Measurements from ENCODE around the gene MED29. TPM values are rescaled to one million over a fixed set of nuclear protein-coding genes. Genes with fewer than 3 reads are reported as not detected.

MED29 gene
- total RNA-seq, 1 experiment from 2014 or later: 20.7 TPM

DNA sequence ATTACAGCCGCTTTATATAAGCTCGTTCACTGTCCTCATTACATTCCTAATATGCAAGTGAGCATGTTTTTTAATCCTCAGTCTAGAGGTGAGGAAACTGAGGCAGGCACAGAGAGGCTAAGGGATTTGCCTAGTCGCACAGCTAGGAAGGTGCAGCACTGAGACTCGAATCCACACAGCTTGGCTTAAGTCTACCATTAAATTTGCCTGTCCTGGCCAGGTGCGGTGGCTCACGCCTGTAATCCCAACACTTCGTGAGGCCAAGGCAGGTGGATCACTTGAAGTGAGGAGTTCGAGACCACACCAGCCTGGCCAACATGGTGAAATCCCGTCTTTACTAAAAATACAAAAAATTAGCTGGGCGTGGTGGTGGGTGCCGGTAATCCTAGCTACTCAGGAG is 36.5 kb downstream of the MED29 start:
- no peak for DNase-seq (ENCODE audit: low read depth)

DNA sequence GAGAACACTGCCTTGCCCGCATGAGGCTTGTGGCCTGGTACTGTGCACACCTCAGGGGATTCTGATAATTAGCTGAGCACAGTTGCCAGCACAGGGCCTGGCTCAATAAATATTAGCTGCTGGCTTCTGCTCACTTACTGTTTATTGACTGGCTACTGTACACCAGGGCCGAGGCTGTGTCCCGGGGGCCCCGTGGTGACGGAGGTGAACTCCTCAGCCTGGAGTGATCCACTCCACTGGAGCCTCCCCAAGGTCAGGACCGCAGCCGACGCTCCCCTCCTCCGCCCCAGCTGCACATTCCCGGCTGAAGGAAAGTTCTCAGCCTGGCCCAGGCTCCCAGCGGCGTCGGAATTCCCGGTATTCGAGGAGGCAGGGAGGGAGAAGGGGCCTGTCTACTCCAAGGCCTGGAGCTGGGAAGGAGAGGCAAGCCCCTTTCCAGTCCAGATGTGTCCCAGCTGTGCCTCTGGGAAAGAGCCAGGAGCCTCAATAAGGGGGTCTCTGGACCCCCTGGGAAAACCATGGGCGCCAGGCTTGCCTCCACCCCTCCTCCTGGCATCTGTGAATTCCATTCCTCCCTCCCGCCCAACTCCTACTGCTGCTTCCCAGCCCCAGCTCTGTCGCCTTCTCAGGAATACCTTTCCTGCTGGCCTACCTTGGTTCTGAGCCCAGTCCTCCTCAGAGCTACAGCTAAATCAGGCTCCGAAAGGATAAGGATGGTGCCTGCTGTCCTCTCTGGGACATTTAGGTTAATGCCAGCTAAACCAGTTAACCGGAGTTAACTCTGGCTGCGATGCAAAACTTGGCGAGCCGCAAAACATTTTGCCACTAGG is 37.3 kb downstream of the MED29 start:
- DNase-seq (ENCODE audit: low read depth): peak; percentile 59

DNA sequence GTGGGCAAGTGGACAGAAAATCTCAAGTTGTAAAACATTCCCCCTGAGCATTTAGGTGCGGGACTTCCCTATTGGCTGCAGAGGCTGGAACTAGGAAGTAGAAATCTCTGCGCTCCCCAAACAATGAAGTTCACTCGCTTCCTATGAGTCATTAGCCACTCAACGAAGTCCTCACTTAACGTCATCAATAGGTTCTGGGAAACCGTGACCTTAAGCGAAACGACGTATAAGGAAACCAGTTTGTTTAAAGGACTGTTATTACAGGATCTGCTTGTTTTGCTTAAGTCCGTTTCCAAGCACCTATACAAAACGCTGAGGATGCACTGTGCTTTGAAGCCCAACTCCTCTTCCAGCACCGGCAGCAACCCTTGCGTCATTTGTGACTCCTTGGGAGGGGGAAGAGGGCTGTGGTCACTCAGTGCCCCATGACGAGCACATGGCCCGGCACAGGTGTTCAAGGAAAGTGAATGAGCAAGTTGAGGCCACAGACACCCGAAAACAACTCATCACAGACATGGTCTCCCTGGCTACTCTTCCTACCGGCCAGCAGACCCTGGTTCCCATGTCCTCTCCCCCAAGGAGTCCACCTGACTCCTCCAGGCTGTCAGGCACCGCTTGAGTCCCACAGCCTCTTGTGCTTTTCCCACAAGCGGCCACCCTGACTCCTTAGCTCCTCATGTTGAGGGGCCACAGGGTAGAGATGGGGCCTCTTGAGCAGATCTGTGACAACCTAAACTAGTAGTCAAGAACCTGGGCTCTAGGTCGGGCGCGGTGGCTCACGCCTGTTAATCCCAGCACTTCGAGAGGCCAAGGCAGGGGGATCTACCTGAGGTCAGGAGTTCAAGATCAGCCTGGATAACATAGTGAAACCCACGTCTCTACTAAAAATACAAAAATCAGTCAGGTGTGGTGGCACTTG is 39.8 kb downstream of the MED29 start:
- peak; percentile 85 for DNase-seq (ENCODE audit: low read depth)

DNA sequence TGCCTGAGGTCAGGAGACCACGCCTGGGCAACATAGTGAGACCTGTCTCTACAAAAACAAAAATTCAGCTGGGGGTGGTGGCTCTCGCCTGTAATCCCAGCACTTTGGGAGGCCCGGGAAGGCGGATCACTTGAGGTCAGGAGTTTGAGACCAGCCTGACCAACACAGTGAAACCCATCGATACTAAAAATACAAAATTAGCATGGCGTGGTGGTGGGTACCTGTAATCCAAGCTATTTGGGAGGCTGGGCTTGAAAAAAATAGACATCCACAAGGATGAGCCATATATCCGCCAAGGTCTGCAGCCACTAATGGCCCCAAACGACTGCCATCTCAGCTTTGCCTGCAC is 41.5 kb downstream of the MED29 start:
- DNase-seq (ENCODE audit: low read depth): no peak

DNA sequence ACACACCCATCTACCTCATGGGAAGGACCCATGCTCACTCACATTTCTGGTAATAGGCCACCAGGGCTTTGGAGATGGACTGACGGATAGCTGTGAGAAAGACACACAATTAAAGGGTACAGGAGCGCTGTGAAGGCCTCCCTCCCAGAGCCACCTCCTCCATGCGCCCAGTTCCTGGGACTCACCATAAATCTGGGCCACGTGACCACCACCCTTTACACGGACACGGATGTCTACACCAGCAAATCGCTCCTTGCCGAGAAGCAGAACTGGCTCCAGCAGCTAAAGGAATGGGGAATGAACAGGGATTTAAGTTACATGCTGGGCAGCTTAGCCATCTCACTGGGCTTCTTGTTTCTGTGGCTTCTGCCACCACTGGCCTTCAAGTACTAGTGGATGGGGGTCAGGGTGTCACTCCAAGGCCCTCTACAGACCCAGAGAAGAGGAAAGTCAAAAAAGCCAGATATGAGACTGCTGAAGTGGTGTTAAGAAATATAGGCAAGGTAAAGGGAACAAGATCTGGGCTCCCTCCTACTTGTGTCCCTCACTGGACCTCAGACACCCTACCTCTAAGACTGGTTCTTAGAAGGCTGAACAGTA is 42.4 kb downstream of the MED29 start:
- DNase-seq (ENCODE audit: low read depth): no peak

DNA sequence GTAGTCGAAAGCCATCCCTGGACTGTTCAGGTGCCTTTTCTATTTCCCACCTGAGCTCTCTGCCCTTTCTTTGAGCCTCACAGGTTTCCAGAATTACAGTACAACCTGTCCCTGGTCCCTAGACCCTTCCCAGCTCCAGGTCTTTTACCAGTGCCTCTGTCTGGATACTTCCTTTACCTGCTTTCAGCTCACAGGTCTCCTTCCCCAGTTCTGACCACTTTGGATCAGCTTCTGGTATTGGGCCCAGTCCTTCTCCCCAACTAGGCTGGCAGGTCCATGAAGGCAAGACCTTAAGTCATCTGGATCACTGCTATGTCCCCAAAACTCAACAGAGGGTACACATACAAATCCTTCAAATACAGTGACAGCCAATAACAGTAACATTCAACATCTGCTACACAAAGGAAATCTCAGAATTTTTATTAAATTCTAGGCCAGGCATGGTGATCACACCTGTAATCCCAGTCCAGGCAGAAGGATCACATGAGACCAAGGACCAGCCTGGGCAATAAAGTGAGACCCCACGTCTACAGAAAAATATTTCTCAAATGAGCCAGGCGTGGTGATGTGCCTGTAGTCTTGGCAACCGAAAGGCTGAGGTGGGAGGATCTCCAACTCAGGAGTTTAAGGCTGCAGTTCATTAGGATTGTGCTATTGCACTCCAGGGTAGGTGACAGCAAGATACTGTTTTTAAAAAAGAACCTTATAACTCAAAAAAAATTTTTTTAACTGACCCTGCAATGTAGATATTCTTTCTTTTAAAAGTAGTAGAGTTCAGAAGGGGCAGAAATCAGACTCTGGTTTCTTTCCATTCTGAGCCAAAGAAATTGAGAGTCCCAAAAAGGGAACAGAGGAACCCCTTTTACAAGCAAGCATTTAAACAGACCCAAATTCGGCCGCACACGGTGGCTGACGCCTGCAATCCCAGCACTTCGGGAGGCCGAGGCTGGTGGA is 43.2 kb downstream of the MED29 start:
- DNase-seq (ENCODE audit: low read depth): no peak

DNA sequence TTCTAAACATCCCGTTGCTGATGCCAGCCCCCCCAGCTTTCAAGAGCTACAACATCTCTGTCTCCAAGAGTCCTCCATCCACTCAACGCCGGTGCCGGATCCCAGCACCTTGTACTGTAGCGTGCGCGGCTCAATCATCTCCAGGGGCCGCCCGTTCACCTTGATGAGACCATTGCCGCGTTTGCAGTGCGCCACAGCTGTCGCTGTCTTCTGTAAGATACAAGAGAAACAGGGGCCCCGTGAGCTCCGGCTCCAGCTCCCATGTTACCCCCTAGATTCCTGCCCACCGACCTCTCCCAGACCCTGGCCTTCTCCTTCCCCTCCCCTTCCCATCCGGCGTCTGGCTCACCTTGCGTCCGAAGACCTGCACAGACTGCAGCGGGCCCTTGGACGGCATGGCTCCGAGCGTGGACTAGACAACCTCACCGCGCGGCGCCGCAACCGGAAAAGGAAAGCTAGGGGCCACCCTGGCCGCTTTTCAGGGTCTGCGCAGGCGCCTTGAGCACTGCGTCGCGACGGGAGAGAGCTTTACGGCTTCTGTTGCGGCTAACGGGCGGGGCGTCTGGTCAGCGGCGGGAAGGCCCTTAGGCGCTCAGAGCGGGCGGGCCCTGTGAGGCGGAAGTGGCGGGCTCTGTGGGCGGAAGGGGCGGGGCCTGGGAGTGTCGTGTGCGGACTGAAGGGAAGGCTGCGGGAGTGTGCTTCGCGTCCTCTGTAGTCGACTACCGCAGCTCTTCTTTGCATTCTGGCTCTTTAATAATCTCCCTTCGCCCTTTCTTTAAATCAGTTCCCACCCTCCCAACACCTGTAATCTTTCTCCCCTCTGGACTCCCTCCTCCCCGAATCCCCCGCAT is 44.5 kb downstream of the MED29 start, which contains the start of gene RPS16:
Gene RPS16, minus strand, starts transcription at position 451 of the 851 bp plus-strand sequence. Its CDS starts 54 bp downstream, at position 397.
- peak; percentile 100 for DNase-seq (ENCODE audit: low read depth)

DNA sequence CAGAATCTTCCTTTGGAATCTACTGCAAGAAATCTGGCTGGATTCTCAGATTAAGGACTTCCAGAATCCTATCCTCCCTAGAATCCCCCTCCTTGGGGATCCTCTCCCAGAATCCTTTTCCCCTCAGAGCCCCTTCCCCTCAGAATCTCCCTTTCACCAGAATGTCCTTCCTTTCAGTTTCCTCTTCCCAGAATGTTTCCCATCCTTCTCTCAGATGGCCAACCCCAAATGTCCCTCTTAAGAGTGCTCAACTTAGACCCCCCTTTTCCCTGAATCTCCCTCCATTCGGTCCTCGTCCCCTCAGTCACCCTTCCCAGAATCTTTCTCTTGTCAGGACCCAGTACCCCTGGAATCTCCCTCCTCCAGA is 45.2 kb downstream of the MED29 start:
- no peak for DNase-seq (ENCODE audit: low read depth)

DNA sequence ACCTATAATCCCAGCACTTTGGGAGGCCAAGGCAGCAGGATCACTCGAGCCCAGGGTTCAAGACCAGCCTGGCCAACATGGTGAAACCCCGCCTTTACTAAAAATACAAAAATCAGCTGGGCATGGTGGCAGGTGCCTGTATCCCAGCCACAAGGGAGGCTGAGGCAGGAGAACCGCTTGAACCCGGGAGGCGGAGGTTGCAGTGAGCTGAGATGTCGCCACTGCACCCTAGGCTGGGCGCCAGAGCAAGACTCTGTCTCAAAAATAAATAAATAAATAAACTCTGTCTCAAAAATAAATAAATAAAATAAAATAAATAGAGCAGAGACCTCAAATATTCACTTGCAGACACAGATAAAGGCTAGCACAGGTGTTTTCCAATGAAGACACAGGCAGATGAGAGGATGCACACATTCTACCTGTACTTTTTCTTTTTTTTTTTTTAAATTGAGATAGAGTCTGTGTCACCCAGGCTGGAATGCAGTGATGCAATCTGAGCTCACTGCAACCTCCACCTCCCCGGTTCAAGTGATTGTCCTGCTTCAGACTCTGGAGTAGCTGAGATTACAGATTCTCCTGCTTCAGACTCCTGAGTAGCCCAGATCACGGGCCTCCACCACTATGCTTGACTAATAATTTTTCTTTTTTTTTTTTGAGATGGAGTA is 47.2 kb downstream of the MED29 start:
- DNase-seq (ENCODE audit: low read depth): peak; percentile 69

DNA sequence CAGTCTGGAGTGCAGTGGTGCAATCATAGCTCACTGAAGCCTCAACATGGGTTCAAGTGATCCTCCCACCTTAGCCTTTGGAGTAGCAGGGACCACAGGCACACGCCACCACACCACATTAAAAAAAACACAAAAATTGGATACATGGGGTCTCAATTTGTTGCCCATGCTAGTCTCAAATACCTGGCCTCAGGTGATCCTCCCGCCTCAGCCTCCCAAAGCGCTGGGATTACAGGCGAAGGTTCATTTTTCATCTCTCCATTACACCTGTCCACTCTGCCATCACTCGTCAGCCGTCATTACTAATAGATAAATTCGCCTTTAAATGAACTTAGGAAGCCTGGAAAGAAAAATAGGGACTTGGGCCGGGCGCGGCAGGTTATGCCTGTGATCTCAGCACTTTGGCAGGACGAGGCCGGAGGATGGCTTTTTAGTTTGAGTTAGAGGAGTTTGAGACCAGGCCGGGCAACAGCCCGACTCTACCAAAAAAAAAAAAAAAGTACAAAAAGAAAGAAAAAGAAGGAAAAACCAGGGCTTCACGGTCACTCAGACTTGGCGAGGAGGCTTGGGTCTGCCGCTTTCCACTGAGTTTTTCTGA is 53.5 kb downstream of the MED29 start:
- DNase-seq (ENCODE audit: low read depth): peak; percentile 19

DNA sequence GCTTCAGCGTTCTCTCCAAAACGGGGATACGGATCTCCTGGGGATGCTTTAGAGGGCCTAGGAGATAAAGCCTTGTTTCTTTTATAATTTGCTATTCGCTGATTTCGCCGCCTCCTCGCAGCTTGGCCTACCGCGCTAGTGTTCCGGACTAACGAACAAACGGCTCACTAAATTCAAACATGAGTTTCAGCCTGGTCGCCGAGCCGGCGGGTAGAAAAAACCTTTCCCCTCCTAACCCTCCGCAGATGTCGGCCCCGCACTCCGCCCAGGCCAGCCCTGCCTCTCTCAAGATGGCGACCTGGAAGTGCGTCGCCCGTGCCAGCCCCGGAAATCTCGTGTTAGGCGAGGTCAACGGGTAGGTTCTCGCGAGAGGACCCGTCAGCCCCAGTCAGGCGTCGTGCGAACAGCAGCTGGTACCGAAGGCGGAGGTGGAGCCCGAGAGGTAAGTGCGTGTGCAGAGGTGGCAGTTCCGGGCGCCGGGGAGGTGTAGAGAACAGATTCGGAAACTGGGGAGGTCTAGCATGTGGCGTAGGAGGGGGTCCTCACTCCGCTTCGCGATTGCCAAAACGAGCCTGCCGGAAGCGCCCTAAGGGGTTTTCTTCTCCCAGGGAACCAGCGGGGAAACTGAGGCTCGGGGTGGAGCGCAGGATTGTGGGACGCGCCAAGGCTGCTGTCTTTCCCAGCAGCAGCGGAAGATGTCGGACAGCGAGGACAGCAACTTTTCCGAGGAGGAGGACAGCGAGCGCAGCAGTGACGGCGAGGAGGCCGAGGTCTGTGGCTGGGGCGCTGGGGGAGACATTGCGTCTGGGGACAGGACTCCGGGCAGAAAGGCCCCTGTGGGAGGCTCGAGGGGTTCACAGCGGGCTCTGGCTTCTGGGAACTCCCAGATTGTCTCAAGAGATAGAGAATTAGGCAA is 54.3 kb downstream of the MED29 start, which contains the start of gene SUPT5H:
Gene SUPT5H, plus strand, starts transcription at position 387 of the 916 bp plus-strand sequence. Its CDS starts 309 bp downstream, at position 696.
- DNase-seq (ENCODE audit: low read depth): peak; percentile 99

DNA sequence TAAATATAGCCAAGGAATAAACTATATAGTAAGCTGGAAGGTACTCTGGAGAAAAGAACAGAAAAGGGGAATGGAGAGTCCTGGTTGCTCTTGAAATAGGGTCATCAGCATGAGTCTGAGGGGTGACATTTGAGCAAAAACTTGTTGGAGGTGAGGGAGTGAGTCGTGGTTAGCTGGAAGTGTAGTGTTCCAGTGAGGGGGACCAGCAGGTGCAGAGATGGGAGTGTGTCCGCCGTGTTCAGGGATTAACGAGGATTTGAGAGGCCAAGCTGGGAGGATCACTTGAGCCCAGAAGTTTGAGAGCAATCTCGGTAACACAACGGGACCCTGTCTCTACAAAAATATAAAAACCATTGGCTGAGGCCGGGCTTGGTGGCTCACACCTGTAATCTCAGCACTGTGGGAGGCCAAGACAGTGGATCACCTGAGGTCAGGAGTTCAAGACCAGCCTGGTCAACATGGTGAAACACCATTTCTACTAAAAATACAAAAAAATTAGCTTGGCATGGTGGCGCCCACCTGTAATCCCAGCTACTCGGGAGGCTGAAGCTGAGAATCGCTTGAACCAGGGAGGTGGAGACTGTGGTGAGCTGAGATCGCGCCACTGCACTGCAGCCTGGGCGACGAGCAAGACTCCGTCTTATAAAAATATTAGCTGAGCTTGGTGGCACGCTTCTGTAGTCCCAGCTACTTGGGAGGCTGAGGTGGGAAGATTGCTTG is 55.3 kb downstream of the MED29 start:
- DNase-seq (ENCODE audit: low read depth): no peak

DNA sequence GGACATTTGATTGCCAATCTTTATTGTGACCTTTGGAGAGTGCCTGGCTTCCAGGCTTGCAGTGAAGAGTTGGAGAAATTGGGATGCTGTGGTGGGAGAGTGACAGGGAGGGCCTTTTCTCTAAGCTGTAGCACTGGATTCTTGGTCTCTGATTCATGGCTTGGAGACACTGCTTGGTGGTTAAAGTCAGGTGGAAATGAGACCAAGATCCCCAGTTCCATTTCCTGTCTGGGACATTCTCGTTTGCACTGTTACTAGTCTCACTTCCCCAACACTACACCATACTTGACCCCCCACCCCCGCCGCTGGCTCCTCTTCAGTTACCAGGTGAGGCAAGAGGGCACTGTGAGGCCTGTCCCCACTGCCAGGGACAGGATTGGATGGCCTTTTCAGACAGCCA is 57.1 kb downstream of the MED29 start:
- DNase-seq (ENCODE audit: low read depth): peak; percentile 58

DNA sequence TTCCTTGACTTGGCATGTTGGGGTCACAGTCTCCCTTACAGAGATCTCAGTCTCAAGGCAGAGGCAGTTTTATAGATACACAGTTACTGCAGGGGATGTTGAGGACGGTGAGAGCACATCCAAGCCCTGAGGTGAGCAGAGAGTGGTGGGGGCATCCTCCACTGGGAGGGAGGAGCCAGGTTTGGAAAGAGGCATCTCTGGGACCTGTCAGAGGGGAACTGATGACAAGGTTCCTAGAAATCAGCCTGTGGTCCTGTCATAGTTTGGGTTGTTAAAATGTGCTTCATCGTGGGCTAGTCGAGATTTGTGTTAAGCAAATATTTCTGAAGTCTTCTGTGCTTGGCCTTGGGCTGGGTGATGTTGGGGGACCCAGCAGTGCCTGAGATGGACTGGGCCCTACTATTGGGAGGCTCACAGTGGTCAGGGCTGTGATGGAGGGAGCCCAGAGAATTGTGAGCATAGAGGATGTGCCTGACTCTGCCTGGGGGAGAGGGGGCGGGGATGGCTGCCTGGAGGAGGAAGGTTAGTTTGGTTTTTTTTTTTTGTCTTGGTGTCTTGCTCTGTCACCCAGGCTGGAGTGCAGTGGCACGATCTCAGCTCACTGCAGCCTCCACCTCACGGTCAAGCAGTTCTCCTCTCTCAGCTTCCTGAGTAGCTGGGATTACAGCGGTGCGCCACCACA is 58.1 kb downstream of the MED29 start:
- DNase-seq (ENCODE audit: low read depth): no peak
